Measurements from ENCODE around the gene PAAF1. TPM values are rescaled to one million over a fixed set of nuclear protein-coding genes. Genes with fewer than 3 reads are reported as not detected.

The PAAF1 gene
- total RNA-seq, 1 experiment from 2014 or later, result 8.2 TPM

GRCh38 chr11:73942010-73942409, 65.2 kb downstream of the PAAF1 start:
- DNase-seq (ENCODE audit: extremely low read depth, low read depth), result no peak

DNA sequence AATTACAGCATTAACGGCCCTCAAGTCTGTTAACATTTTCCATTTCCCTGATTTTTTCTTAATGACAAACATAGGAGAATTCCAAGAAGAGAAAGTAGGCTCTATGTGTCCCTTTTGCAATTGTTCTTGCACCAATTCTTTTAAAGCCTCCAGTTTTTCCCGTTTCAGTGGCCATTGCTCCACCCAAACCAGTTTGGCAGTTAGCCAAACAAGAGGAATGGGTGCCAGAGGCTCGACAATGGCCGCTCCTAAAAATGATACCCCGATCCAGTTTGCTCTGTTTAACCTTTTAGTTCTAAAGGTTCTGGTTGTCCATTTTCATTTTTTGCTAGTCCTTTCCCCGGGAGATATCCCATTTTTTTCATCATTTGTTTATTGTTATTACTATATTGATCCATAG, 67.3 kb downstream of the PAAF1 start:
- DNase-seq (ENCODE audit: extremely low read depth, low read depth), result no peak

- no peak for DNase-seq (ENCODE audit: extremely low read depth, low read depth)
Measured at GRCh38 chr11:73944901-73945300, 68.1 kb downstream of the PAAF1 start.

GRCh38 chr11:73945396-73945795, 68.6 kb downstream of the PAAF1 start:
- DNase-seq (ENCODE audit: extremely low read depth, low read depth), result no peak

GRCh38 chr11:73946798-73947458, 70.1 kb downstream of the PAAF1 start:
- DNase-seq (ENCODE audit: extremely low read depth, low read depth), result no peak

DNA sequence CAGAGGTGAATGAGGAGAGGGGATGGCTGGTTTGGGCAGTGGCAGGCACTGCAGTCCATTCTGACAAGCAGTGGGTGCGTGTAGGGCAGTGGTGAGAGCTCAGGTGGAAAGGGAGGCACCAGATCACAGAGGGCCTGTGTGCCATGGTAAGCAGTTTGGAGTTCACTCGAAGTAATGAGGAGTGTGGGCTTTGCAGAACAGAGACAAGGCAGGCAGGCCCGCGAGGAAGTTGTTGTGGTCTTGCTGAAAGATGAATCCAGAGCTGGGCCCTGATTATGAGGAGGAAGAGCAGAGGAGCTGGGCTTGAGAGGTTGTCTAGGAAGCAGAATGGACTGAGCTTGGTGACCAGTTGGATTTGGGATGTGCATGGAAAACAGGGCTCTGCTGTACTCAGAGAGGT, 72.4 kb downstream of the PAAF1 start:
- no peak for DNase-seq (ENCODE audit: extremely low read depth, low read depth)

GRCh38 chr11:73949912-73950311, 73.1 kb downstream of the PAAF1 start:
- DNase-seq (ENCODE audit: extremely low read depth, low read depth), result no peak

DNA sequence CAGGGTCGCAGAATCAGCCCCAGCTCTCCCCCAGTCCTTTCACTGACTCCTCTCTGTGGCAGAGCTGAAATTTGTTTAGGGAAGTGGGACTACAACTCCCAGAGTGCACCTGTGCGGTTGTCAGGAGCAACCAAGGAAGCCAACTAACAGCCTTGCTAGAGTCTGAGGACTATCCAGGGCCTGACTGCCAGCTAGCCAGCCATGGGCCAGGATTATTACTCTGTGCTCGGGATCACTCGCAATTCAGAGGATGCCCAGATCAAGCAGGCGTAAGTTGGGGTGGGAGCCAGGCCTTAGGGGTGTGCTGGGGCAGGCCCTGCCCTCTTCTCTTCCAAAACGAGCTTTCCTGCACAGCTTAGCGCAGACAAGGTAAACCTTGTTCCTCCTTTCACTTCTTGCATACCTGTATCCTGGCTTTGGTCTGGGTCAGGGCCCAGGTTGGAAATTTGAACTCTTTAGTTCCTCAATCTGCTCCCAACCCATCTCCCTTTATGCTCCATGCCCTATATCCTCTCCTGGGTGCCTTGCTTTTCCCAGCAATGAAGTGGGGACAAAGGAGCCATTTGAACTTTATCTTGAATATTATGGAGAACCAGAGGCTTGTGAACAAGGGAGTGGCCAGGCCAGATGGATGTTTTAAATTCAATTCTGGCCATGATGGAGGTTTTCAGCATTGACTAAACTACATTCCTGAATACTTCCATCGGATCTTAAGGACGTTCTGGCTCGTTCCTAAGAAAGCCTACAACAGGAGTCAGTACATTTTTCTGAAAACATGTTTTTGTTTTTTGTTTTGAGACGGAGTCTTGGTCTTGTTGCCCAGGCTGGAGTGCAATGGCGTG, 74.3 kb downstream of the PAAF1 start, which contains the start of gene DNAJB13:
DNAJB13 (plus strand) TSS at position 158 of the 842 bp plus-strand sequence; CDS start at position 202, 44 bp downstream.
- DNase-seq (ENCODE audit: extremely low read depth, low read depth), result no peak

DNA sequence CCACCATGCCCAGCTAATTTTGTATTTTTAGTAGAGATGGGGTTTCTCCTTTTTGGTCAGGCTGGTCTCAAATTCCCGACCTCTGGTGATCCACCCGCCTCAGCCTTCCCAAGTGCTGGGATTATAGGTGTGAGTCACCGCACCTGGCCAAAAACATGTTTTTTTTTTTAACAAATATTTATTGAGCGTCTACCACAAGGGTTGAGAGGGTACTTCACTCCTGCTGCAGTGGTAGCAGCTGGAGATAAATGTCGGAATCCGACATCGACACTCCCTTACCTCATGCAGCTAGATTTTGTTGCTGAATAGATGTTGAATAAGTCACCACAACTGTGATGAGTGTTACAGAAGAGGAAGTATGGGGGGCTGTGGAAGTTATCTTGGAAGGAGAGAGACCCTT, 75.0 kb downstream of the PAAF1 start:
- DNase-seq (ENCODE audit: extremely low read depth, low read depth), result no peak

- DNase-seq (ENCODE audit: extremely low read depth, low read depth), result no peak
Measured at GRCh38 chr11:73956876-73957653, 80.3 kb downstream of the PAAF1 start.

DNA sequence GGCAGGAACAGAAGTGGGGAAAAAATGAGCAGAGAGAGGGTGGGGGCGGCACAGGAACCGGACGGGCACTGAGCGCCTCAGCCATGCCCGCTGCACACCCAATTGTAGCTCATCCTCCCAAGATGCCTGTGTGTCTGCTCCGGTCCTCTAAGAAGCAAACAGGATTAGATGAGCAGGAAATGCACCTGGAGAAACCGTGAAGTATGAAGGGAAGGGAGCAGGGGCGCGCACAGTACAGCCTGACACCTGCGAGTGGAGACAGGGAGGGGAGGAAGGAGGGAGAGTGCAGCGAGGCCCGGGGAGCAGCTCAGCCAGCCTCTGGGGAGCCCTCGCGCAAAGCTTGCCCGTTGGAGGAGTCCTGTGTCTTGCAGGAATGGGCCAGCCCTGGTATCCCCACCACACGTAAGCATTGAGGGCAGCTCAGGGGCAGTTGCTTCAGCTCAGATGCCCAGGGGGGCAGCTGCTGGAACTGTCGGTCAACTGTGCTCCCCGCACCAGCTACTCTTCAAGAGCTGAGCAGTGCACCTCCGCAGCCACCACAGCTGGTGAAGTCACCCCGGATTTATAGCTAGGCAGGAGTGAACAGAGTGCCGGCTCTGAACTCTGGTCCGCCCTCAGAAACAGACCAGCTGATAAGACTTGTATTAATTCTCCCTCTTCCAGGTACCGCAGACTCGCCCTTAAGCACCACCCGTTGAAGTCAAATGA, 81.0 kb downstream of the PAAF1 start:
- DNase-seq (ENCODE audit: extremely low read depth, low read depth), result no peak

GRCh38 chr11:73958521-73959141, 81.8 kb downstream of the PAAF1 start:
- no peak for DNase-seq (ENCODE audit: extremely low read depth, low read depth)

GRCh38 chr11:73961321-73961720, 84.5 kb downstream of the PAAF1 start:
- DNase-seq (ENCODE audit: extremely low read depth, low read depth), result no peak

GRCh38 chr11:73962101-73962705, 85.4 kb downstream of the PAAF1 start:
- DNase-seq (ENCODE audit: extremely low read depth, low read depth), result no peak

DNA sequence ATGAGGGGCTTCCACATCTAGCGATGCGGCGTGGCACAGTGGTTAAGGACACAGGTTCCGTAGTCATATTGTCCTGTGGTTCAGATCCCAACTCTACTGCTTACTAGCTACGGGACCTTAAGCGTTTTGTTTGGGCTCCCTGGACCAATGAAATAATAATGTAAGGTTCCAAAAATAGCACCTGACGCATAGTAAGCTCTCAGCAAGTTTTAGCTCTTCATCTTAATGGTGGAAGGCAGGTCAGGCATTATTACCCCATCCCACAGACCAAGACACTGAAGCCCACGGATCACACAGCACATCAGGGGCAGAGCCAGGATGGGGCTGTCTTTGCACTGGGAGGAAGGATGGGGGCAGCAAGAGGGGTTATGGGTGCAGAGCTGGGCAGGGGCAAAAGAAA, 87.1 kb downstream of the PAAF1 start:
- DNase-seq (ENCODE audit: extremely low read depth, low read depth), result no peak

GRCh38 chr11:73965076-73965763, 88.4 kb downstream of the PAAF1 start:
- DNase-seq (ENCODE audit: extremely low read depth, low read depth), result no peak

DNA sequence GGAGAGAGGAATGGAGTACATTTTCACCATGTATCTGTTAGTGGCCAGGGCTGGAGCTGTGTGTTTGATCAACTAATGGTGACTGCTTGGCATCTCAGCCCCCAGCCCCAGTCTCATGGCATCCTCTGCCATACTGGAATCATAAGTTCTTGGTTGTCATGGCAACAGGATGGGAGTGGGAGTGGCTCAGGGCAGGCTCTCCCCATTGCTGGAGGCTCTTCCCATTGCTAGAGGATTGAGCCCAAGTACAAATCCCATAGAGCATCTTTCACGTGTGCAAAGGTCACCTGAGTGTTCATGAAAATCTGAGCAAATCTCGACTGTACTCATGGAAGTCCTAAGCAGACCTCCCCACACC, 88.9 kb downstream of the PAAF1 start:
- no peak for DNase-seq (ENCODE audit: extremely low read depth, low read depth)

GRCh38 chr11:73968356-73968966, 91.7 kb downstream of the PAAF1 start:
- no peak for DNase-seq (ENCODE audit: extremely low read depth, low read depth)

DNA sequence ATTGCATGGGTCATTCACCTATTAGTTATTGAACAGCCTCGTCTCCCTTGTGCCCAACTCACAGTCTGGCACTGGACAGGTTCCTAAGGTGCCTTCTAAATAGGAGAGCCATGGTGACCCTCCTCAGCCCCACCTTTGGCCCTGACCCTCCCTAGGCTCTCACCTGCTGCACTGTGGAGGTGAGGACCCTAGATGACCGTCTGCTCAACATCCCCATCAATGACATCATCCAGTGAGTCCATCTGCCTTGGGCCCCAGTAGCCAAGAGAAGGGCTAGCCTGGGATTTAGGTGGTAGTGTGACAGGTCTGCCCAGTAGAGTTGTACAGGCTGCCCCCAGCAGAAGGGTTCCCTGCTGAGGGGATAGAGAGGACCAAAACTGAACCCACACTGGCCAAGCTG, 92.3 kb downstream of the PAAF1 start:
- DNase-seq (ENCODE audit: extremely low read depth, low read depth), result no peak
